CD4-positive, alpha-beta T cell treated with Interleukin-1 beta for 1 hour (primary cell): ENCODE data around the gene MYOM1.
"Not testable (repeated sequence)": the region's sequence is repeated elsewhere in the genome, so short reads cannot be mapped to it uniquely, and the experiment has no call there.

Source experiments
- DNase-seq, 2 donors: peaks; one replicate each; pipeline ENCODE4 v3.0.0-alpha.2; 2020 to 2022

Gene MYOM1

DNA sequence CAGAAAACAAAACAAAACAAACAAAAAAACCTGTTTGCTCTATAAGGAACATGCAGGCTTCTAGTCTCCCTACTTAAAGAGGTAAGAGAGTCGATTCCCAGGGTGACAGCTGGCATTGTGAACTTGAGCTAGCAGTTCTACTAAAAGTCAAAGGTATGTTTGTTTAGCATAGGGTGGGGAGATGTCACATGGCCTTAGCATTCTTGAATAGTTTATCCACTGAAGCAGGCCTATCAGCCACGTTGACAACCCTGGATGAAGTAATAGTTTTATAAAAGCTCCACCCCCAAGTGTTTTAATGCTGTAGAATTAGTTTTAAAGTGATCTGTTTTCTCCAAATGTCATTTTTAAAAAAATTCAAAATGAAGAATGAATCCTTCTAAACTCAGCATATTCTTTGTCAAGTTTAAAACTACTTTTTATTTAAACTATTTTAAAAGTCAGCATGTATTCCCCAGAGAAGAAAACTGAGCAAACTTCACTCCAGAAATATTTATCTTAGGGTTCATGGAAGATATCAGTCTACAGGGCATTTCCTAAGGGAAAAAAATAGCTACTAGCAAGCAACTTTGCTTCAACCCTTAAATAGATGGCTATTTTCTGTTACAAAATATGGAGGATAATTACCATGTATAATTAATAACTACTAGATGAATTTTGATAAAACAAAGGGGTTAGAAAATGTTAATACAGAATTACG, 1.7 kb downstream of the MYOM1 start:
- DNase-seq = no peak

DNA sequence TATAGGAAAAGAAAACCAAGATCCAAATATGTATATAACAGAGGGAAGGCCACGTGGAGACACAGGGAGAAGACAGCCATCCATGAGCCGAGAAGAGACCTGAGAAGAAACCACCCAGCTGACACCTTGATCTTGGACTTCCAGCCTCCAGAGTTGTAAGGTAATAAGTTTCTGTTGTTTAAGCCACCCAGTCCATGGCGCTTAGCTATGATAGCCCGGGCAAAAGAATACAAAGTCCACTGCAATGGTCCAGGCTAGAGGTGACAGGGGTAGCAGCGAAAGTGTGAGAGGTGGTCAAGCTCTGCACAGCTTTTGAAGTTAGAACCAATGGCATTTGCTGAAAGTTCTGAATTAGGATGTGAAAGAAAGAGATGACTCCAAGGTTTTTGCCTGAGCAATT, 2.8 kb downstream of the MYOM1 start:
- DNase-seq = no peak

DNA sequence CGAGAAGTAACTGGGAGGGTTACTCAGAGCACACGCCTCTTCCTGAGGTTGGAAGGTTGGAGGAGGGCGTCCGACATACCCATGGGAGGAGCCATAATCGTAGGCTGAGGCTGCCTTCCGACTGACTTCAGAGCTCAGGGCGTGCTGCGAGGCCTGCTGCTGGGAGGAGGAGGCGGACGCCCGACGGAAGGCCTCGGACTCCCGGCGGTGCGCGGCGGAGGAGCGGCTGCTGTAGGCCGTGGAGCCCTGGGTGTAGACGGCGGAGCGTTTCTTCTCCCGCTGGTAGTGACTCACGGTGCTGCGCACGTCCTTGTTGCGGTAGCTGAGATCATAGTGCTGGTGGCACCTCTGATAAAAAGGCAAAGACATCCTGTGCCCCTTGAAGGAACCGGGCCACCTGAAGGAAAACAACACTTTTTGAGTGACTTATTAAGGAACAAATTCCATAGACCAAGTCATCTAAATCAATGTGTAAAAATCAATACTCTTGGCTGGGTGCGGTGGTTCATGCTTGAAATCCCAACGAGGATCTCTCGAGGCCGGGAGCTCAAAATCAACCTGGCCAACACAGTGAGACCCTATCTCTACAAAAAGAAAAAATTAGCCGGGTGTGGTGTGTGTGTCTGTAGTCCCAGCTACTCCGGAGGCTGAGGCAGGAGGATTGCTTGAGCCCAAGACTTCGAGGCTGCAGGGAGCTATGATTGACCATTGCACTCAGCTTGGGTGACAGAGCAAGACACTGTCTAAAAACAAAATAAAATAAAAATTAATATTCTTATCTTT, 4.7 kb downstream of the MYOM1 start:
- DNase-seq = no peak

DNA sequence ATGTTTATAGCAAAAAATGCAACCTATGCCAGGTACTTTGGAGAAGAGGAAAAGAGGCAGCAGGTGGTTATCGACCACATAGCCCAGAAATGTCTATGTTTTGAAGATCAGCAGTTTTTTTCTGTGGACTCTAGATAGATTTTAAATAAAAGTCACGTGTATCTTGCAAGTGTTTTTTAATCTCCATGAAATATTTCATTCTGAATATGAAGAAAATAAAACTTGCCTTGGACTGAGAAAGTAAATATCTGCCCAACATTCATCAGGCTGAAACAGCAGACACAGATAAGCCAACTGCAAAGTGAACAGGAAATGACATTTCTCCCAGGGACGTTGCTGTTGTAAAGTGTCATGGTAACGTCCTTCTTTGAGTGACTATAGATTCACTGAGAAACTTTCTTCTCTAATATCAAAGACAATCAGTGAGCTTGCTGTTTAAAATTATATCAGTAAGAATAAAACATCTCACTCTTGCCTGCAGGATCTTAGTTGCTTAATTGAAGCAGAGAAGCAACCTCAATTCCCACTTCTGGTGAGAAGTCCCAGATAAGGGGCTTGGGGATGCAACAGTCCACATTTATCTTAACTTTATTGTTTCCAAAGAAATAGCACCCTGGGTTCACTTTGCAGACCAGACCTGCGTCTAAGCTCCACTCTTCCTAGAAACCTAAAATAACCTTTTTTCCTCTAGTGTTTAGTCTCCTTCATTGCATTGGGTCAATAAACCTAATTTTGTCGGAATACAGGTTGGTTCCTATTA, 6.3 kb downstream of the MYOM1 start:
- DNase-seq = peak in 1 of 2 donors; percentile 12

DNA sequence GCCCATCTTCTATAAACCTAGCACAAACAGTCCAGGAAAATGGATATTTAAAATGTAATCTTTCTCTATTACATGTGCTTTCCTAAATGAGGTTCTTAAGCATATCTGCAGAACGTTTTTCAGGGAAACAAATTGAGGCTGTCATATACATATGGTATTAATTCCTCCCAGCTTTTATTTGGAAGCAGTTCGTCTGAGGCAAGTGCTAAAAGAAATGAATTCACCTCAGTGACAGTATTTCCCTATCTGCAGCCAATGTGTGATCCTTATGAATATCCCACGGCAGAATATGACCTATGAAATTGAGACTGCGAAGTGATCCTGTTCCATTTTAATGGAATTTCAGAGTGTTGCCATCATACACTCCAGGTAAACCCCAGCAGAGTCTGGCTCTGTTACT, 7.1 kb downstream of the MYOM1 start:
- DNase-seq = no peak

DNA sequence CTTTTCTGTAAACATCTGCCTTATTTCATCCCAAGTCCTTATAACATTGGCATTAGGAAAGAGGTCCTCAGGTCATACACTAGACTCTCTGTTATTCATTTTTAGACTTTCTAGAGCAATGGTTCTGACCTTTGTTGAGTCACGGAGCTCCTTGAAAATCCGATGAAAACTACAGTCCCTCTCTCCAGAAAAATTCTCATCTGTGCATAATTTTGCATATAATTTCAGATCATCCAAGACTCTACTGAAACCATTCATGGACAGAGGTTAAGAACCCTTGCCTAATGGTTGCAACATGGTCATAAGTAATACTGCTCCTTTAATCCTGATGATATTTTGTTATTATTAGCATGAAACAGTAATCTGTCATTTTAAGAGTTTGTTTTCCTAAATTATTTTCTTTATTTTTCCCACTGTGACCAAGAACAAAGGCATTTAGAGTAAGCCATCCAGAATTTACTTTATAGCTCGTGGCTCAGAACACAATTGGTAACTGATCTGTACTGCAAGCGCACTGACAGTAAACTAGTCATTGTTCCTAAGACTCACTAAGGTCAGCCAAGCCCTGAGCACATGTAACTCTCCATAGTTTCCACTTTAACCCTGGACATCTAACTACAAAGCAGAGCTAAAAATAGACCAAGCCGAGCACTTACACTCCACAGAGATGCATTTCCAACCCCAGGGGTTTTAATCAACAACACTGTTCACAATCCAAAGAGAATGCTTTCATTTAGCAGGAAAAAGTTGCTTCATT, 8.4 kb downstream of the MYOM1 start:
- DNase-seq = no peak

DNA sequence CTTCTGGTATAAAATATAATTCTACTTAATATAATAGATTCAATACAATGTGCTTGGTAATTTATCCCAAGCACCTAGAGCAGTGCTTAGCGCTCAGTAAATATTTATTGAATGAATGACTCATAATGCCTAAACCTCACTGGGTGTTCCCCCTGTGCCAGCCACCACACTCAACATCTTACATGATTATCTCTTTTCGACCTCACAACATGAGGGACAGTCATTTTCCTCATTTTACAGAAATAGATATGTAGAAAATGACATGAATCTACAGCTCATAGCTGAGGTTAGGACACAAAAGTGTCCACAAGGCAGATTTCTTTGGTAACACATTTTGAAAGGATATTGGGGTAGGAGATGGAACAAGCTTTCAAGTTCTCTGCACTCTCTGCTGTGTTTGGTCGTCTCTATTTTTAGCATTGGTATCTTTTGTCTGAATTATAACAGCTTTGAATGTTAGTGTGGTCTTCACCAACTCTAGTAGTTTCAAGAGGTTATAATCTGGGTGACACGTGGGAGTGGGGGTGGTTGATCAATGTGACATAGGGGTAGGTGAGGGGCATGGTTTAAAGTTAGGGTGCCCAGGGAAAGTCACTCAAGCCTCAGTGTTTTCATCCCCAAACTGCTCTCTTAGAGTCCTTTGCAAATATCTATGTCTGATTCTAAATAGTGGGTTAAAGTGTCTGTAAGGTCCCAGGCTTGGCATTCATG, 9.8 kb downstream of the MYOM1 start:
- no peak for DNase-seq

DNA sequence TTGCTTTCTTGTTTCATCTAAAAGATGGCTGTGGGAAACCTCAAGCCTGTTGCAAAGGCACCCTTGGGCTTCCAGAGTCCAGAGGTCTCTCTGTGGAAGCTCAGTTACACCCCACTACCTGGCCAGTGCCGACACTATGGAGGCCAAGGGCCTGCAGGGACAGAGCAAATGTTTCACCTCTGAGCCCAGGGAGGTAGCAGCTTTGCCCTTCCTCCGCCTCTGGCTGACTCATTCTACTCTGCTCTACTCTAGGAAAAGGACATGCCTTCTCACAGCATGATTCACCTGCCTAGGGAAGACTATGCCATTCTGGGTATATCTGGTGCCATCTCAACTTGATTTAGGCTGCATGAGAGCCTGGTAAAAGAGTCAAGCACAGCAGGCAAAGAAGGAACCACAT, 12.2 kb downstream of the MYOM1 start:
- DNase-seq = no peak

DNA sequence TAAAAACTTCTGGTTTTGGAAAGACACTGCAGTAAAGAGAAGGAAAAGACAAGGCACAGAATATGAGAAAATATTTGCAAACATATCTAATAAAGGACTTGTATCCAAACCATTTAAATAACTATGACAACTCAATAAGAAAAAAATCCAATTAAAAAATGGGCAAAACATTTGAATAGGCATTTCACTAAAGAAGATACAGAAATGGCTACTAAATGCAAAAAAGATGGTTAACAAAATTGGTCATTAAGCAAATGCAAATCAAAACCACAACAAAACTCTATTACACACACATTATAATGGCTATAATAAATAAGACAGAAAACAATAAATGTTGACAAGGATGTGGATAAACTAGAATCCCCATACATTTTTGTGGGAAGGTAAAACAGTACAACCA, 14.5 kb downstream of the MYOM1 start:
- no peak for DNase-seq

DNA sequence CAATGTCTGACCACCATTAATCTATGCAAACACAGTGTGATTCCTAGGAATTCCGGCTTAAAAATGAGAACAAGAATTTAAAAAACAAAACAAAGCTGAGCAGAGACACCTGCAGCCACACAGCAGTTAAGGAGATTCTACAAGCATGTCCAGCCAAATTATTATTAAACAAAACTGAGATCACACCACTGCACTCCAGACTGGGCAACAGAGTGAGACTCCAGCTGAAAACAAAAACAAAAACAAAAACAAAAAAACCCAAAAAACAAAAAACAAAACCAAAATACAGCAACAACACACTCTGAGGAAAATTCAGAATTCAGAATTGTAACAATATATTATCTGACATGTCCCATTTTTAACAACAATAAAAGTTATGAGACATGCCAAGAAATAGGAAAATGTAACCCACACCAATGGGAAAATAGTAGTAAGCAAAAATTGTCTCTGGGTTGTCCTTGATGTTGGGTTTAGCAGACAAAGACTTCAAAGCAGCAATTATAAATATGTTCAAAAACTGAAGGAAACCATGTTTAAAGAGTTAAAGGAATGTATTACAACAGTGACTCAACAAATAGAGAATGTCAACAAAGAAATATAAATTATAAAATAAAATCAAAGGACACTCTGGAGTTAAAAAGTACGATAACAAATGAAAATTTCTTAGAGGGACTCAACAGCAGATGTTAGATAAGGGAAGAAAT, 19.7 kb downstream of the MYOM1 start:
- DNase-seq = no peak

DNA sequence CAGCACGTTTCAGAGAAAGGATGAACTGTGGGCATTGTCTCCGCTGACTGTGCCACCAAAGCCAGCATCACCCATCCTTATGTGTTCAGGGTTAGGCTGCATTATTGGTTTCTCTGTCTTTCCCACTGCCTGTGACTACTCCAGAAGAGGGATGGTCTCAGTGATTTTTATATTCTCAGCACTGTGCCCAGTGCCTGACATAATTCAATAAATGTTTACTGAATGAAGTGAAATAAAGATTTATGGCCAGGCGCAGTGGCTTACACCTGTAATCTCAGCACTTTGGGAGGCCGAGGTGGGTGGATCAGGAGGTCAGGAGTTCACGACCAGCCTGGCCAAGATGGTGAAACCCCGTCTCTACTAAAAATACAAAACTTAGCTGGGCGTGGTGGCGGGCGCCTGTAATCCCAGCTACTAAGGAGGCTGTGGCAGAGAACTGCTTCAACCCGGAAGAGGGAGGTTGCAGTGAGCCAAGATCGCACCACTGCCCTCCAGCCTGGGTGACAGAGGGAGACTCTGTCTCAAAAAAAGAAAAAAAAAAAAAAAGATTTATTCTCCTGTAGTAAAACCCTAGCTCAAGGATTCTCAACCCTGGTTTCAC, 21.4 kb downstream of the MYOM1 start:
- DNase-seq = not testable (repeated sequence)

DNA sequence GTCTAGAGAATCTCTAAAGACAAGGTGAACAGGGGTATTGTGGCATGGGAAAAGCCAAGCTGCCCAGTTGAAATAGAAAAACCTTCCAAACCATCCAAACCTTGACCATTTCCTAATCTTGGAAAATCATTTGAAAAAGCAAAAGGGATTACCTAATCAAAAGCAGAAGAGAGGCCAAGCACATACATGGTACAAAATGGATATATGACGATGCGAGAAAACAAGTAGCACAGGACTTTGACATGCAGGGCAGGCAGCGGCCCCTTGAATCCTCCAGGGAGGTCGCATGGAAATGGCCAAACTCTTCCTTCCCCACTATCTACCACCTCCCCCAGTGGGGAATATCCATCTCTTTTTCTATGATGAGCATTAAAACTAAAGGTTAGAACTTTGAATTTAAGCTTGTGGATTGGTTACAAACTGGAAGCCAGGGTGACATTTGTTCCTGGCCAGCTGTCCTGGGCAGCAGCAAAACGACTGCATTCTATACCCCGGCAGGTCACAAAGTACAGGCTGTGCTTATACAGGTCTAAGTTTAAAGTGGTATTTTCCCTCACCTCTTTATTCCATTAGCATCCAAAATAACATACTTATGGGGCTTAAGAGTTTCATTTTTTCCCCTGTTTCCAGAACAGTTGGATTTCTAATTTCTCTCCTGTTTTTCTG, 24.7 kb downstream of the MYOM1 start:
- no peak for DNase-seq

DNA sequence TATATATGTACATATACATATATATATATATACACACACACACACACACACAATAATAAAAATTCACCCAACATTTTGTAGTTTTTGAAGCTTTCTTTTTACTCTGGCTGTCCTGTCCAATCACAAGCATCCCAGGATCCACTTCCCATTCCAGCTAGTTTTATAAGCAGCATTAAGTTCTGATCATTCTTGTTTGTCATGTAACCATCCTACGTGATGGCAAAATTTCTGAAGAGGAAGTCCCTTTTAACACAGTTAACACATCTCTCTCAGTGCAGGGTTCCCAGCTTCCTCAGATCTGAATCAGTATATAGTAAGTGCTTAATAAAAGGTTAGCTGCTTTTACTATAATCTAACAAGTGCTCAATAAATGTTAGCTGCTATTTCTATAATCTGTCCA, 26.4 kb downstream of the MYOM1 start:
- no peak for DNase-seq

DNA sequence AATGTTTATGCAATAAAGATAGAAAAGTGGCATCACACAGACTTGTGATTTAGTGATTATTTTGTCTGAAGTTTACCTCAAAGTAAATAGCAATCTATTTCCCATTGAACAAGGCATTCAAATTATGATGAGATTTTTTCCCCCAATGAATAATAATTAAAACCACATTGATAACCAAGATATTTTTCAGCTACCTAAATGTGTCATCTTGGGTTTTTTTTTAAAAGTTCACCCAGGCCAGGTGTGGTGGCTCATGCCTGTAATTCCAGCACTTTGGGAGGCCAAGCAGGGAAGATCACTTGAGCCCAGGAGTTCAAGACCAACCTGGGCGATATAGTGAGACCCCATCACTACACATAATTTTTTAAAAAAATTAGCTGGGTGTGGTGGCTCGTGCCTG, 27.0 kb downstream of the MYOM1 start:
- no peak for DNase-seq

DNA sequence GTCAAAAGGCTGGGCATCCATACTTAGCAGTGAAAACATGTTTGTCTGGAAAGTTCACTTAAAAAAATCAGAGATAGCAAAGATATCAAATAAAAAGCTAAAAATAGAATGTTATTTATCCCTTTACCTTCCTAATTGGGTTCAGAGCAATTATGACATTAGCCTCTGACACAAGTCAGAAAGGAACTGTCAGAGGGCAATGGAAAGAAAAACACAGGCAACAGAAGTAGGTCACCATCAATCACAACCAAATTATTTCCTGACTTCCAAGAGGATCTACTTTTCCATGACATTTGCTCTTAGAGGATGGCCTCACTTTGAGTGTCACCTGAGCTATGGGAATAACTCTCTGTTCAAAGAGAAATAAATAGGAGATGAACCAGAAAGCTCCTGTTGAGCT, 27.5 kb downstream of the MYOM1 start:
- no peak for DNase-seq

DNA sequence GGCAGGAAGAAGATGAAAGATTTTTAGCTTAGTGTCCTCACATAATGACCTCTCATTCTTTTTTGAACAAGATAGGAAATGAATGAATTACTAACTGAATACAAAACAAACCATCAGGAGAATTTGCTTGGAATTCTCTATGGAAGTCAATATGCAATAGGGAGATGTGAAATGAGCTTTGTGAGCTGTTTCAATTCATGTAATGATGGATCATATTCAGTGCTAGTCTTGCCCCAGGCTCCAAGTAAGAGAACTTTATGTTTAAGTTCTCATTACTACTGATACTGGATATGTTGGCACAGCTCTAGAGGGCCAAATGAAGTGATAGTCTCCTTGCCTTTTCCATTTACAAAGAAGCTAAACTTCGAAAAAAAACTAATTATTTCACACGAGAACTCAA, 29.2 kb downstream of the MYOM1 start:
- DNase-seq = no peak

DNA sequence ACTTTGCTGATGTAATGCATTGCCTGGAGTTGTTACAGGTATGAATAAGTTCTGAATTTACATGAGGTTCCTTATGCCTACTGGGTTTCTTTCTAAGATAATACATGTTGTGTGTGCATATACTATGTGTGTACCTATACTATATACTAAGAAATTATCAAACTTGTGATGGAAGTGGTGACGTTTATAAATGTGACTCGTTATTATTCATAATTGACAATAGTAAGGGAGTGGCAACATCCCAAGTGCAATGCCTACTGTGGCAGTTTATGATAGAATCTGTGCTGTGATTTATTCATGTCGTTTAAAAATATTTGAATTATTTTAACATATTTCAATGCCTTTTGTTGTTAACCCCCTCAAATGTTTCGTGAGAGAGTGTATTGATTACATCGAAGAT, 29.9 kb downstream of the MYOM1 start:
- DNase-seq = no peak

DNA sequence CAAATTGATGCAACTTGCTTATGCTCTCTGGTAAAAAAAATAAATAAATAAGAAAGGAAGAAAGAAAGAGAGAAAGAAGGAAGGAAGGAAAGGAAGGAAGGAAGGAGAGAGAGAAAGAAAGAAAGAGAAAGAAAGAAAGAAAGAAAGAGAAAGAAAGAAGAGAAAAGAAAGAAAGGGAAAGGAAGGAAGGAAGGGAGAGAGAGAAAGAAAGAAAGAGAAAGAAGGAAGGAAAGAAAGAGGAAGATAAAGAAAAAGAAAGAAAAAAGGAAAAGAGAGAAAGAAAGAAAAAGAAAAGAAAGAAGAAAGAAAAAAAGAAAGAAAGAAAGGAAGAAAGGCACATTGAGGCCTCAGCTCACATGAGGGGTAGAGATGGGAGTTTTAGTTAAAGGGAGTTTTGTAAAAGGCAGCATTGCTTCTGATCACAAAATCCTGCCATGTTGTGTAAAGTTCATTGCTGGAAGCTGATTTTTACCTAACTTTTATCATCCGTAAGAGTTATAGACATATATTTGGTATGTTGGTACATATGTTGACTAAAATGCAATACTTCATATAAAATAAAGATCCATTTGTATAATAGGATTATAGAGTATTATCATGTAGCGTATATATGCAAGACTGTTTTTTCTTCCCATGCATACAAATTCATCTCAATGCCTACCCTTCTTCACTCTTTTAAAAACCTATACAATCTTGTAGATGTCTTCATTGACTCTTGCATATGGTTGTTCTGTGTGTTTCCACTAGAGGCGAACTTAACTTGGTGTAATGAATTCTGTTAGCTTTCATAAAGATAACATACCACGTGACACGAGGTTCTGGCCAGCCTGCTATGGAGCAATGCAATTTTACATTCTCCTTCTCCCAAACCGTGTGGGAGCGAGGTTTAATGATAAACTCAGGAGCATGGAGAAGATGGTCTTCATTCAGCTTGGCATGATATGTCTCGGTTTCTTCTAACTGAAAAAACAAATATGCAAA, 32.8 kb downstream of the MYOM1 start:
- no peak for DNase-seq

DNA sequence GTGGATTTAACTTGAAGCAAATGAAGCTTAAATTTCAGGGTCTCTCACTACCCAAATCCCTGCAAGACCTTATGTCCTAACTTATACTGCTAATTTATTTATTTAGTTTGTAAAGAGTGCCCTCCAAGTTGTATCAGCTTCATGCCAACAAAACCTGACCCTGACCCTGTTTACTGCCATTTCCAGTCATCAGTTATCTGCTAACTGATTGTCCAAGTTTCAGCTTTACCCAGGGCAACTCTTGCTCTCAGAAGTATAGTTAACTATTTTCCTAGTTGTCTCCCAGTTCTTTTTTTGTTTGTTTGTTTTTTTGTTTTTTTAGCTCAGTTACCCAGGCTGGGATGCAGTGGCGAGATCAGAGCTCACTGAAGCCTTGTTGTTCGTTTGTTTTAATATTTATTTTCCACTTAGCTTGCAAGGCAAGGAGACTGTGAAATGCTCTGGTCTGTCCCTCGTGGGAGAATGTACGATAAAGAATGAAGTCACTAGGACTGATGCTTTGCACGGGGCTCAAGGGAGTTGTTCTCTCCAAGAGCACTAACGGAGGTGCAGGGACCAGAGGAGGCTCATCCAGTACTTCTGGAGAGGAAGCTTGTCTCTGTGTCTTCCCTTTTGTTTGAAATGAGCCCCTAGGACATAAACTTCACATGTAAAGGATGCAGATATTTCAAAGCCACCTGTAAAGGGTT, 35.3 kb downstream of the MYOM1 start:
- no peak for DNase-seq
